Activated CD8-positive, alpha-beta T cell treated with anti-CD3 and anti-CD28 coated beads for 36 hours (primary cell): Measurements from ENCODE around the gene SVBP. TPM values are rescaled to one million over a fixed set of nuclear protein-coding genes. Genes with fewer than 3 reads are reported as not detected.
"Not testable (repeated sequence)": the region's sequence is repeated elsewhere in the genome, so short reads cannot be mapped to it uniquely, and the experiment has no call there.

Source experiments
- ATAC-seq: fragments of 200-7000 bp; cut with Tn5 transposase; one replicate; pipeline ENCODE4 v1.10.0; 2021; ENCODE audit warnings: mild to moderate bottlenecking, moderate library complexity
- CTCF ChIA-PET: fragments of 350-600 bp; sonication (Branson Sonifier 250); formaldehyde crosslinking; loops from one replicate; lab custom pipeline; 2021; ENCODE audit warnings: antibody characterized with exemption; lab: Charles Lee
- POLR2A ChIA-PET: fragments of 350-600 bp; sonication (Branson Sonifier 250); formaldehyde crosslinking; loops from one replicate; lab custom pipeline; 2021; ENCODE audit warnings: antibody characterized with exemption; lab: Charles Lee
- DNase-seq: peaks from one replicate; pipeline ENCODE4 v3.0.0-alpha.2; 2020
- H3K27ac Mint-ChIP-seq: one replicate; pipeline ENCODE4 v1.8.0; 2021; ENCODE audit warnings: mild to moderate bottlenecking, mixed read lengths
- H3K27me3 Mint-ChIP-seq: one replicate; pipeline ENCODE4 v1.8.0; 2021; ENCODE audit warnings: mixed read lengths
- H3K36me3 Mint-ChIP-seq: one replicate; pipeline ENCODE4 v1.8.0; 2021; ENCODE audit warnings: low read depth, mixed read lengths
- H3K4me1 Mint-ChIP-seq: one replicate; pipeline ENCODE4 v1.8.0; 2021; ENCODE audit warnings: low read depth, mixed read lengths
- H3K4me3 Mint-ChIP-seq: one replicate; pipeline ENCODE4 v1.8.0; 2021; ENCODE audit warnings: mild to moderate bottlenecking, moderate library complexity, mixed read lengths
- H3K9me3 Mint-ChIP-seq: one replicate; pipeline ENCODE4 v1.8.0; 2021; ENCODE audit warnings: mixed read lengths
- CTCF ChIP-seq: fragments of 200-600 bp; IDR thresholded peaks from one replicate; pipeline ENCODE4 v1.8.0; 2022; ENCODE audit warnings: antibody characterized with exemption, mild to moderate bottlenecking
- intact Hi-C: fragments of 100-400 bp; cut with micrococcal nuclease; formaldehyde crosslinking; loops from one replicate; pipeline ENCODE4 v1.10.0; 2022
- total RNA-seq, 2 experiments: library from RNA; stranded (reverse); gene quantifications; one replicate each; pipeline ENCODE4 v1.2.3, GENCODE V29; 2021

Gene SVBP
- total RNA-seq, 2 experiments from 2014 or later = 12.2 to 14.3 TPM

DNA sequence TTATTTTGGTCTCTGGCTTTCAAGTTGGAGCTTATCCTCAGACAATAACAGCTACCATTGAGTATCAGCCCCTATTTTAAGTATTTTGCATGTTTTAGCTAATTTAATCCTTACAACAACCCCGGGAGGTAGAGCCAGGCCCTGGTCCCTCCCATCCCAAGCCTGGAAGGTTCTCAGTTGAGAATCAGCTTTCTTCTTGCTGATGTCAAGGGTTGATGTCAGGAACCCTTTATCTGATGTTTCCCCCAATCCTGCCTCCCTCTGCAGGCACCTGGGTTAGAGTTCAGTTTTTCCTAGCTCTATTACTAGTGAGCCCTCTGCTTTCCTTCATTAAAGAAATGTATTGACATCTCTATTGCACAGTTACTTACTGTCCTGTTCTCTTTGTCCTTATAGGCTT is 3.6 kb upstream of the SVBP start:
- ATAC-seq = no peak
- H3K27ac Mint-ChIP-seq = no peak overlapping the region
- intact Hi-C loops = no loop called here
- no peaks in the 10 kb centered on the region for H3K9me3 Mint-ChIP-seq
- CTCF ChIA-PET = interaction anchor here (1.1 to 2.3 kb wide), 4 partner anchors 12 to 253 kb away, joined by 3 to 10 read pairs (median 6); partner anchors contain the start of gene ZNF691
- POLR2A ChIA-PET = interaction anchor here (0.6 to 1.6 kb wide), 4 partner anchors 16 to 23 kb away, joined by 3 to 4 read pairs (median 4); no protein-coding TSS in a partner anchor
- peaks cover 28% of the 10 kb centered on the region for H3K4me1 Mint-ChIP-seq
- TF ChIP-seq CTCF = no peak
- no peak for DNase-seq
- no peaks in the 10 kb centered on the region for H3K36me3 Mint-ChIP-seq
- H3K4me3 Mint-ChIP-seq = no peak overlapping the region
- no peaks in the 10 kb centered on the region for H3K27me3 Mint-ChIP-seq

GRCh38 chr1:42817976-42818375 is 779 bp upstream of the SVBP start:
- peaks cover 28% of the 10 kb centered on the region for H3K4me1 Mint-ChIP-seq
- no peaks in the 10 kb centered on the region for H3K9me3 Mint-ChIP-seq
- POLR2A ChIA-PET = interaction anchor here (1.0 to 2.6 kb wide), 3 partner anchors 15 to 51 kb away, joined by 4 to 11 read pairs (median 10); partner anchors contain the start of genes C1orf50, P3H1 and ZNF691
- H3K36me3 Mint-ChIP-seq = peaks cover 1% of the 10 kb centered on the region
- intact Hi-C loops = no loop called here
- no peaks in the 10 kb centered on the region for H3K27me3 Mint-ChIP-seq
- CTCF ChIA-PET = interaction anchor here (0.9 to 2.4 kb wide), 4 partner anchors 29 to 239 kb away, joined by 3 to 6 read pairs (median 4); partner anchors contain the start of gene ZNF691
- DNase-seq (no peak), ATAC-seq (no peak)
- no peak overlapping the region for H3K27ac Mint-ChIP-seq
- no peak for TF ChIP-seq CTCF
- H3K4me3 Mint-ChIP-seq = peak overlapping the region; percentile 71

- intact Hi-C loops = no loop called here
- ChIA-PET POLR2A (interaction anchor here (1.0 to 2.6 kb wide), 4 partner anchors 16 to 135 kb away, joined by 4 to 11 read pairs (median 9); partner anchors contain the start of genes C1orf50, P3H1, YBX1 and ZNF691), CTCF (interaction anchor here (0.8 to 2.4 kb wide), 6 partner anchors 17 to 239 kb away, joined by 3 to 6 read pairs (median 3); partner anchors contain the start of gene ZNF691)
- Mint-ChIP-seq H3K36me3 (peaks cover 1% of the 10 kb centered on the region), H3K27me3 (no peaks in the 10 kb centered on the region), H3K4me3 (peak overlapping the region; percentile 71), H3K4me1 (peaks cover 23% of the 10 kb centered on the region), H3K27ac (no peak overlapping the region), H3K9me3 (no peaks in the 10 kb centered on the region)
- ATAC-seq (no peak), DNase-seq (no peak)
- TF ChIP-seq CTCF = no peak
These were observed 207 bp upstream of the SVBP start for GRCh38 chr1:42817440-42817767.

GRCh38 chr1:42815941-42816584 is 1.1 kb downstream of the SVBP start:
- DNase-seq (peak; percentile 16), ATAC-seq (peak; percentile 0)
- Mint-ChIP-seq H3K4me3 (peak overlapping the region; percentile 71), H3K27me3 (no peaks in the 10 kb centered on the region), H3K4me1 (peaks cover 23% of the 10 kb centered on the region), H3K9me3 (no peaks in the 10 kb centered on the region), H3K36me3 (peaks cover 1% of the 10 kb centered on the region), H3K27ac (peak overlapping the region; percentile 82)
- ChIA-PET CTCF (interaction anchor here (0.8 to 2.4 kb wide), 5 partner anchors 30 to 50 kb away, joined by 3 to 6 read pairs (median 3); partner anchors contain the start of gene ZNF691), POLR2A (interaction anchor here (0.7 to 2.6 kb wide), 11 partner anchors 19 to 157 kb away, joined by 3 to 11 read pairs (median 4); partner anchors contain the start of genes C1orf50, P3H1, PPIH and TMEM269)
- intact Hi-C loops = no loop called here
- no peak for TF ChIP-seq CTCF

GRCh38 chr1:42814815-42815214 is 2.4 kb downstream of the SVBP start:
- CTCF ChIA-PET, ATAC-seq, POLR2A ChIA-PET, intact Hi-C loops, H3K36me3 Mint-ChIP-seq, H3K27ac Mint-ChIP-seq, H3K4me3 Mint-ChIP-seq, DNase-seq, H3K27me3 Mint-ChIP-seq, H3K9me3 Mint-ChIP-seq: not testable (repeated sequence)
- H3K4me1 Mint-ChIP-seq = peaks cover 23% of the 10 kb centered on the region
